HL-60 (cell line): Measurements from ENCODE around the gene PNPO.

ENCODE experiments used
- DNase-seq, 2 experiments: peaks; one replicate each; pipeline ENCODE4 v3.0.0-alpha.2; 2010 to 2020; ENCODE audit warnings: low read depth in 1 of 2, low spot score in 1 of 2
- H3K27ac ChIP-seq: fragments of 250-450 bp; sonication (Bioruptor Pico); replicated peaks from 2 replicates; pipeline ENCODE4 v1.5.1; 2020; ENCODE audit warnings: mild to moderate bottlenecking, moderate library complexity
- H3K27me3 ChIP-seq: fragments of 250-450 bp; sonication (Bioruptor Pico); 2 replicates; pipeline ENCODE4 v1.5.1; 2021; ENCODE audit warnings: mild to moderate bottlenecking, moderate library complexity; ENCODE audit not compliant: insufficient read depth, poor library complexity, severe bottlenecking
- H3K4me3 ChIP-seq: replicated peaks from 2 replicates; pipeline ENCODE4 v1.5.1; 2011; ENCODE audit warnings: mild to moderate bottlenecking, control low read depth, low read length; ENCODE audit not compliant: insufficient read depth
- CTCF ChIP-seq: IDR thresholded peaks from one replicate; pipeline ENCODE4 v1.5.1; 2011; ENCODE audit warnings: low read length, control low read depth, inconsistent platforms; ENCODE audit not compliant: insufficient read depth
- GABPA ChIP-seq: IDR thresholded peaks from 2 replicates; pipeline ENCODE4 v1.6.1; 2012; ENCODE audit warnings: low read depth
- POLR2AphosphoS5 ChIP-seq: IDR thresholded peaks from 2 replicates; pipeline ENCODE4 v1.6.1; 2012; ENCODE audit warnings: low read depth
- SPI1 ChIP-seq: IDR thresholded peaks from 2 replicates; pipeline ENCODE4 v1.6.1; 2012; ENCODE audit warnings: low read depth, mild to moderate bottlenecking, borderline replicate concordance
- TF ChIP-seq, protein P1 (sequence below): IDR thresholded peaks from 2 replicates; pipeline ENCODE4 v1.6.1; 2012; ENCODE audit warnings: low read depth; ENCODE audit not compliant: insufficient replicate concordance

The PNPO gene

GRCh38 chr17:47973541-47973940 is 32.2 kb downstream of the PNPO start:
- Histone ChIP-seq H3K27me3 (no peaks in the 10 kb centered on the region), H3K27ac (no peak overlapping the region), H3K4me3 (no peak overlapping the region)
- no peak for DNase-seq
- TF ChIP-seq, protein P1, sequence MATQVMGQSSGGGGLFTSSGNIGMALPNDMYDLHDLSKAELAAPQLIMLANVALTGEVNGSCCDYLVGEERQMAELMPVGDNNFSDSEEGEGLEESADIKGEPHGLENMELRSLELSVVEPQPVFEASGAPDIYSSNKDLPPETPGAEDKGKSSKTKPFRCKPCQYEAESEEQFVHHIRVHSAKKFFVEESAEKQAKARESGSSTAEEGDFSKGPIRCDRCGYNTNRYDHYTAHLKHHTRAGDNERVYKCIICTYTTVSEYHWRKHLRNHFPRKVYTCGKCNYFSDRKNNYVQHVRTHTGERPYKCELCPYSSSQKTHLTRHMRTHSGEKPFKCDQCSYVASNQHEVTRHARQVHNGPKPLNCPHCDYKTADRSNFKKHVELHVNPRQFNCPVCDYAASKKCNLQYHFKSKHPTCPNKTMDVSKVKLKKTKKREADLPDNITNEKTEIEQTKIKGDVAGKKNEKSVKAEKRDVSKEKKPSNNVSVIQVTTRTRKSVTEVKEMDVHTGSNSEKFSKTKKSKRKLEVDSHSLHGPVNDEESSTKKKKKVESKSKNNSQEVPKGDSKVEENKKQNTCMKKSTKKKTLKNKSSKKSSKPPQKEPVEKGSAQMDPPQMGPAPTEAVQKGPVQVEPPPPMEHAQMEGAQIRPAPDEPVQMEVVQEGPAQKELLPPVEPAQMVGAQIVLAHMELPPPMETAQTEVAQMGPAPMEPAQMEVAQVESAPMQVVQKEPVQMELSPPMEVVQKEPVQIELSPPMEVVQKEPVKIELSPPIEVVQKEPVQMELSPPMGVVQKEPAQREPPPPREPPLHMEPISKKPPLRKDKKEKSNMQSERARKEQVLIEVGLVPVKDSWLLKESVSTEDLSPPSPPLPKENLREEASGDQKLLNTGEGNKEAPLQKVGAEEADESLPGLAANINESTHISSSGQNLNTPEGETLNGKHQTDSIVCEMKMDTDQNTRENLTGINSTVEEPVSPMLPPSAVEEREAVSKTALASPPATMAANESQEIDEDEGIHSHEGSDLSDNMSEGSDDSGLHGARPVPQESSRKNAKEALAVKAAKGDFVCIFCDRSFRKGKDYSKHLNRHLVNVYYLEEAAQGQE, result no peak
- TF ChIP-seq CTCF (no peak), POLR2AphosphoS5 (no peak), GABPA (no peak), SPI1 (no peak)

DNA sequence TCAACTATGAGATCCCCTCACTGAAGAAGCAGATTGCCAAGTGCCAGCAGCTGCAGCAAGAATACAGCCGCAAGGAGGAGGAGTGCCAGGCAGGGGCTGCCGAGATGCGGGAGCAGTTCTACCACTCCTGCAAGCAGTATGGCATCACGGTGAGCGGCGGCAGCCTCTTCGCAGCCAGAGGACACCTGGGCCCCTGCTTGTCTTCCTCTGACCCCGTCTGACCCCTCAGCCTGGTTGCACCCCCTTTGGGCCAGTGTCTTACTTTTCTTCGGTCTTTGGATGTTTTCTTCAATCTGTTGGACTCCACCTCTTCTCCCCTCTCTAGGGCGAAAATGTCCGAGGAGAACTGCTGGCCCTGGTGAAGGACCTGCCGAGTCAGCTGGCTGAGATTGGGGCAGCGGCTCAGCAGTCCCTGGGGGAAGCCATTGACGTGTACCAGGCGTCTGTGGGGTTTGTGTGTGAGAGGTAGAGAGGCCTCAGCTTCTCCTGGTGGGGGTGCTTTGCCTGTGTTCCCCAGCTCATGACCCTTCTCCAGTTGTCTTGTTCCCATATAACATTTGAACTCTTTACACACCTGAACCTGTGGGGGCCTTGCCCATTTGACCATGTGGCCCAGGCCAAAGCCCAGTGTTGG is 33.9 kb downstream of the PNPO start:
- H3K27ac ChIP-seq, result no peak overlapping the region
- TF ChIP-seq GABPA (no peak), SPI1 (no peak), CTCF (no peak), POLR2AphosphoS5 (no peak)
- TF ChIP-seq, protein P1, result no peak

GRCh38 chr17:47975823-47976205 is 34.4 kb downstream of the PNPO start:
- Histone ChIP-seq H3K27ac (no peak overlapping the region), H3K27me3 (no peaks in the 10 kb centered on the region), H3K4me3 (no peak overlapping the region)
- TF ChIP-seq CTCF (no peak), SPI1 (no peak), POLR2AphosphoS5 (no peak), GABPA (no peak)
- TF ChIP-seq, protein P1, result no peak
- DNase-seq, result no peak

More for the DNA sequence above, 33.9 kb downstream of the PNPO start:
- DNase-seq, result no peak
- Histone ChIP-seq H3K27me3 (no peaks in the 10 kb centered on the region), H3K4me3 (no peak overlapping the region)
